ELF-1 (cell line): ENCODE results near the gene CASK.

Experiments used
- DNase-seq: peaks from one replicate; pipeline ENCODE4 v3.0.0-alpha.2; 2016; ENCODE audit warnings: low read depth, low spot score

CASK gene

GRCh38 chrX:41913476-41913875 is 9.9 kb downstream of the CASK start:
- DNase-seq, result no peak

- no peak for DNase-seq
Measured at GRCh38 chrX:41912923-41913322, 10.4 kb downstream of the CASK start.

GRCh38 chrX:41909068-41909467 is 14.3 kb downstream of the CASK start:
- no peak for DNase-seq

- no peak for DNase-seq
Measured at GRCh38 chrX:41906515-41907187, 16.7 kb downstream of the CASK start.

GRCh38 chrX:41903544-41903943 is 19.8 kb downstream of the CASK start:
- no peak for DNase-seq

GRCh38 chrX:41900321-41900720 is 23.0 kb downstream of the CASK start:
- DNase-seq, result no peak

GRCh38 chrX:41895826-41896225 is 27.5 kb downstream of the CASK start:
- no peak for DNase-seq

GRCh38 chrX:41890026-41890423 is 33.3 kb downstream of the CASK start:
- DNase-seq, result no peak

GRCh38 chrX:41889317-41890025 is 33.9 kb downstream of the CASK start:
- no peak for DNase-seq

- no peak for DNase-seq
Measured at GRCh38 chrX:41887691-41888090, 35.7 kb downstream of the CASK start.

GRCh38 chrX:41885724-41886123 is 37.6 kb downstream of the CASK start:
- DNase-seq, result no peak

GRCh38 chrX:41881166-41881565 is 42.2 kb downstream of the CASK start:
- no peak for DNase-seq

- no peak for DNase-seq
Measured at GRCh38 chrX:41877167-41877566, 46.2 kb downstream of the CASK start.

- no peak for DNase-seq
Measured at GRCh38 chrX:41875142-41875541, 48.2 kb downstream of the CASK start.

GRCh38 chrX:41870719-41871151 is 52.6 kb downstream of the CASK start:
- no peak for DNase-seq

- DNase-seq, result no peak
Measured at GRCh38 chrX:41868392-41868977, 54.9 kb downstream of the CASK start.

GRCh38 chrX:41863343-41864203 is 59.8 kb downstream of the CASK start:
- DNase-seq, result no peak

- no peak for DNase-seq
Measured at GRCh38 chrX:41862562-41863184, 60.7 kb downstream of the CASK start.

- DNase-seq, result peak; percentile 88
Measured at GRCh38 chrX:41858161-41858775, 65.1 kb downstream of the CASK start.

GRCh38 chrX:41857670-41858069 is 65.7 kb downstream of the CASK start:
- DNase-seq, result no peak

- no peak for DNase-seq
Measured at GRCh38 chrX:41846714-41847113, 76.6 kb downstream of the CASK start.
